Activated effector memory CD4-positive, alpha-beta T cell treated with Interleukin-2 at 50 U/mL for 16 hours (primary cell): Measurements from ENCODE around the gene SLC12A7.
"Not testable (repeated sequence)": the region's sequence is repeated elsewhere in the genome, so short reads cannot be mapped to it uniquely, and the experiment has no call there.

ENCODE experiments used
- DNase-seq: peaks from one replicate; pipeline ENCODE4 v3.0.0-alpha.2; 2020

Gene SLC12A7

DNA sequence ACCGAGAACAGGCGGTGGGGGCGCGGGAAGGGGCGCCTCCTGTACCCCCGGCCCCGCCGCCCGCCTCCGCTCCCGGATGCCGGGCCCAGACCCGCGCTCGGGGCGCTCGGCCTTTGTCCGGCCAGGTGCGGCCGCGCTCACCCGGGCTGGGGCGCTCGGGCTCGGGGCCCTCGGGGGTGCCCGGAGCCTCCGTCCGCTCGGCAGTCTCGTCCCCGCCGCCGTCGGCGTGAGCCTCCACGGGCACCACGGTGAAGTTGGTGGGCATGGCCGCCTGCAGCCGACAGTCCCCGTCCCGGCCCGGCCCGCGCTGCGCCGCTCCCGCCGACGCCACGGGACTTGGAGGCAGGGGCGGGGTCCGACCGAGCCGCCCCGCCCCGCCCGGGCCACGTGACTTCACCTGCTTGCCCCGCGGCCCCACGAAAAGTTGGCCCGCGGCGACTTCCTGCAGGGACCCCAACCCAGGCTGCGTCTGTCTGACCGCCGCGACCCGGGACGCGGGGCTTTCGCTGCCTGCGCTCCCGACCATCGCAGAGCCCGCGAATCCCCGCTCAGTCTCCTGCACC is at the start of gene SLC12A7:
Gene SLC12A7 (minus strand): TSS at position 337 of the 563 bp plus-strand sequence. CDS start 72 bp downstream, at position 265.
- DNase-seq = peak; percentile 32

DNA sequence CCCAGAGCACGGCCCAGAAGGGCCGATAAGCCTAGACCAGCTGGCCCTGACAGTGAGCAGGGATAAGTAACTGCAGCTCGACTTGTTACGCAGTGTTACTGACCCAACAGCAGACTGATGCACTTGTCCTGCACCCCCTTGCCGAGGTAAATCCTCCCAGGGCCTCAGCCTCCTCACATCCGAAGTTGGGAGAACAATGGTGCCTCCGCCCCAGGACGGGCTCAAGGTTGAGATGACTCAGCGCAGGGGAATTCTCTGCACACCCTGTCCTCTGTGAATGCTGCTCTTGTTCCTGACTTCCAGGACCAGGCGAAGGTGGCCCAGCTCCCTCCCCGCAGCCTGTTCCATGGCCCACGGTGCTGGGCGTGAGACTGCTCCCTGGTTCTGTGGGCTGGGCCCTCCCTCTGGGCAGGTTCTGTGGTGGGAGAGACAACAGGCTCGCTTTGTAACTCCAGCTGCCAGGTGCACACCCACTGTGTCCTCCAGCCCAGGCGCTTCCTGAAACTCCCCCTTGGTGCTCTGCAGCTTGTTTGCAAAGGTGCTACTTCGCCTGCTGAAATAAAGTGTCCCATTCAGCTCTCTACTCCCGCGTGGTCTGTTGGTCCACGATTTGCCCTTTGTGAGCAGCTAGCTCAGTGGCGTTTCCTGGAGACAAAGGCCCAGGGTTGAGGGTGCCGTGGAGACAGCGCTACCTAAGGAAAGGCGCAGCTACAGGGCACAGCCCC is 49.4 kb upstream of the SLC12A7 start:
- DNase-seq = no peak

DNA sequence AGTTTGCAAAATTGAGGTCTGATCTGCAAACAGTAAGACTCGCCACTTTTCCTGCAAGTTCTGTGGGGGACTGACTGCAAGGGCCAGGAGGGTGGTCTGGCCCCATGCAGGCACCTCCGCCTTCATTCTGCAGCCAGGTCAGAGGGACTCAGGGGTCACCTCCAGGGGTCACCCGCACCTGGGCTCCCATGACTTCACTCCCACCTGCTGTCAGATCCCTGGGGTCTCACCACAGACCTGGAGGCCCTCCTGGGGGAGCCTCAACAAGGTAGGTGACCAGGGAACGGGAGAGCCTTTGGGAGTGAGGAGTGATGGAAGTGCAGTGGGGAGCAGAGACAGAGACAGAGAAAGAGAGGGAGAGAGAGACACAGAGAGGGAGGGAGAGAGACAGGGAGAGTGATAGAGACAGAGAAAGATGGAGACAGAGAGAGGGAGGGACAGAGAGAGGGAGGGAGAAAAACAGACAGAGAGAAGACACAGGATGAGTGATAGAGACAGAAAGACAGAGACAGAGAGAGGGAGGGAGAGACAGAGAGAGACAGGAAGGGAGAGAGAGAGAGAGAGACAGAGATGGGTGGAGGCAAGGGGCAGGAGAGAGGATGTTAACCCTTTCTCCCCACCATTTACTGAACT is 48.0 kb upstream of the SLC12A7 start:
- no peak for DNase-seq

DNA sequence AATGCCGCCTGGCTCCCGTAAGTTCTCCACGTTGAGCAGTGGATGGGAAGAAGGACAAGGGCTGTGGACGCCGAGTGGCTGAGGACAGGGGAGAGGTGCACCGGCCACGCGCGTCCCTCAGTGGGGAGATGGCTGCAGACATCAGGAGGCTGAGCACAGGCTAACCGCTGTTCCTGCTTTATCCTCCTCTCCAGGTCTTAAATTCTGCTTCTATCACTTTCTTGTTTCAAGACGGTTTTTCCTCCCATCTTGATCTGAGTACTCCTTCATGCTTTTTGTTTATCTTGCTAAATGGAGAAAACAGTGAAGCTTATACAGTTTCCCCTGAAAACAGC is 47.4 kb upstream of the SLC12A7 start:
- DNase-seq = no peak

DNA sequence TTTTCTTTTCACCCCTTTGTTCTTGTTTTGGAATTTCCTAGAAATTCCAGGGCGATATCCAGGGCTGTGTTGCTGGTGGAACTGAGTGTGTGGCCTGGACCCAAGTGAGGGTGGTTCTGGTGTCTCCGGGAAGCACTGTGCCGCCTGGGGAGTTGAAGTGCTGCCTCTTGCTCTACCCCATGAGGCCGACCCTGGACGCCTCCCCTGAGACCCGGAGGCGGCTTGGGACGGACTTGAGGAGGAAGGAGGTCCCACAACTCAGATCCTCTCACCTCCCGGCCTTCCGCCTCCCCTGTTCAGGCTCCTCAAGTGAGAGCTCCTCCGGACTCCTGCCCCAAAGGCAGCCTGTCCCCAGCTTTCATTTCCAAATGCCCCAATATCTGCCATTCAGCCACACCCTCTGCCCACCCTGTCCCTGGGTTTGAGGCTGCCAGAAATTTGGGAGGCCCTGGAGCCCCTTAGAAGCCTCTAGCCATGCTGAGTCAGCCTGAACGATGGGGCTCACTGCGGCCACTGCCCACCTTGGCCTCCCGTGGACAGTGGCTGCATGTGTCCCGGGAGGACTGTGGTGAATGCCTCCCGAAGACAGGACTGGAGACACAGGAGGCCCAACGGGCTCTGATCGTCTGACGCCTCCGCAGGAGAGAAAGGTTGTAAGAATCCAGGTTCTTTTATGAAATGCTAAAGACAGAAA is 46.9 kb upstream of the SLC12A7 start:
- no peak for DNase-seq

DNA sequence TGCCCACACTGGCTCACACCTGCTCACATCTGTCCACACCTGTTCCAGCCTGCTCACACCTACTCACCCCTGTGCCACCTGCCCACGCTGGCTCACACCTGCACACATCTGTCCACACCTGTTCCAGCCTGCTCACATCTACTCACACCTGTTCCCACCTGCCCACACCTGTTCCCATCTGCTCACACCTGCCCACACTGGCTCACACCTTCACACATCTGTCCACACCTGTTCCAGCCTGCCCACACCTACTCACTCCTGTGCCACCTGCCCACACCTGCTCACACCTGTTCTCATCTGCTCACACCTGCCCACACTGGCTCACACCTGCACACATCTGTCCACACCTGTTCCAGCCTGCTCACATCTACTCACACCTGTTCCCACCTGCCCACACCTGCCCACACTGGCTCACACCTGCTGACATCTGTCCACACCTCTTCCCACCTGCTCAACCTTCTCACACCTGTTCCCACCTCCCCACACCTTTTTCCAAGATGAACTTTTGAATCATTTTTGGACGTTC is 45.7 kb upstream of the SLC12A7 start:
- not testable (repeated sequence) for DNase-seq

DNA sequence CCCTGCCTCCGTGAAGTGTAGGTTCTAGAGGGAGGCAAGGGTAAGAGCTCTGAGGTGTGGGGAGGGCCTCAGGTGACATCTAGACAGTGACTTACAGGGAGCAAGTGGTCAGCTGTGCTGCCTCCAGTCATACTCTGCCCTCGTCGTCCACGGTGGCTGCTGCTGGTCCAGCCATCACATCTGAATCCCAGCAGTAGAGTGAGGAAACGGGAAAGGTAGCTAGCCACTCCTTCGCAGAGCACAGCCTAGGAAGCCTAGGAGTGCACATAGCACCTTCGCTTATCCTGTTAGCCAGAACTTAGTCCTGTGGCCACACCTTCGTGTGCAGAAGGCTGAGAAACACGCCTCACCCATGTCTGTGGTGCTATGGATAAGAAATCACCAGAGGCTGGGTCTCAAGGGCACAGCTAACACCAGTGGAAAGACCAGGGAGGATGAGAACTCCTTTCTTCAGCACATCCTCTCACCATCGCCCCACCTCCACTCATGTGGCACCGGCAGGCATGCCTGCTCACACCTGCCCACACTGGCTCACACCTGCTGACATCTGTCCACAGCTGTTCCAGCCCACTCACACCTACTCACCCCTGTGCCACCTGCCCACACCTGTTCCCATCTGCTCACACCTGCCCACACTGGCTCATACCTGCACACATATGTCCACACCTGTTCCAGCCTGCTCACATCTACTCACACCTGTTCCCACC is 45.0 kb upstream of the SLC12A7 start:
- DNase-seq = no peak

DNA sequence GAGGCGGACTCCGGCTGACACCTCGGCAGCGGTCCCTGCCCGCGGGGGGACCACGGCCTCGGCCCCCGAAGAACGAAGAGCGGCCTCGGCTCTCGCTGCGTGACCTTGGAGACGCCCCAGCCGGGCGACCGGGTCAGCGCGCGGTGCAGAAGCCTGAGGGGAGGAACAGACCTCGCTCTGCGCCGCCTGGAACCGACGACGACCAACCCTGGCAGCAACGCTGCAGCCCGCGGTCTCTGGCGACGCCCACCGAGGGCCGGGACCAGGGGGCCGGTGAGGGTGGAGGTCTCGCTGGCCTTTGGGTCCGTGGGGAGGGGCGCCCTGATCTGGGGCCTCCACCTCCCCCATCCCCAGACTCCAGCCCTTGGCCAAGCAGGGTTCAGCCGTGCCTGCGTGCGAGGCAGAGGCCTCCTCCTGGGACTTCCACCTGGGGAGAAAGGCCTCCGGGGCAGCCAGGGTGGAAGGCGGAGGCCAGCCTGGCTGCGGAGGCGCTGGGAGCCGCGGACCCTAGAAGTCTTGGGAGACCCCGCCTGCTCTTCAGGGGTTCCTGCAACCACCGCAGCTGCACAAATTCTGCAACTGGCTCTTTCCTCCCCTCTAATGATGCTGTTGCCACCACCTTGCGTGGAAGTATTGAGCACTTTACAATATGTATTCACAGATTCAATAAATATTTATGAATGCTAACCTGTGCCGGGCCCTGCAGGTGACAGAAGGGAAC is 44.3 kb upstream of the SLC12A7 start:
- no peak for DNase-seq

DNA sequence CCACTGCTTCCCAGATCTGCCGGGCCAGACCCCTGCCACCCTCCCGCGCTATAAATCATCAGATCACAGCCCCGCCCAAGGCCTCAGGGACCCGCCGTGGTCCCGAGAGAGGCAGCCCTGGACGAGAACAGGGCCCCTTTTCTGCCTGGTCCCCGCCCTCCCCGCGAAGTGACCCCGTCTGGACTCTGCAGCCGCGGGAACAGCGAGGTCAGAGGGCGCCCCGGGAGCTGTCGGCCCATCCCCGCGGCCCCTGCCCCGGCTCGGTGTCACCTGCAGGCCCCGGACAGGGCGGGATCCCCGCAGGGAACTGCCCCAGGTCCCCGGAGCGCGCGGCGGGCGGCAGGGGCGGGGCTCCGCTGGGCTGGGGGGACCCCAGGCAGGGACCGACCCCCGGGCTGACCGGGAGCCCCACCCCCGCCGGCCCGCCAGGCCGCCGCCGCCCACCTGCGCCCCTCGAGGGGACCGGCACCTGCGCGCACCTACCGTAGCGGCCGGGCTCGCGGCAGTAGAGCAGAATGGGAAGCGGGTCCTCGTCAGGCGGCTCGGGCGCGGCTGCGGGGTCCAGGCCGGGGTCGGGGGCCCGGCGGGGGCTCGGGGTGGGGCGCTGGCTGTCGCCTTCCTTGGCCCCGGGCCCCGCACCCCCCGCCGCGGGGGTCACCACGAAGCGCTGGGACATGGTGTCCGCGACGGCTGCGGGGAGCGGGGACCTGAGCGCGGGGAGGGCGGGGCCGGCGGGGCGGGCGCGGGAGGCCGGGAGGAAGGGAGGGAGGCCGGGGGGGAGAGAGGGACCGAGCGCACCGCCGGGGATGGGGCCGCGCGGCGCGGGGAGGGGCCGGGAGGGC is 43.5 kb upstream of the SLC12A7 start:
- DNase-seq = no peak

DNA sequence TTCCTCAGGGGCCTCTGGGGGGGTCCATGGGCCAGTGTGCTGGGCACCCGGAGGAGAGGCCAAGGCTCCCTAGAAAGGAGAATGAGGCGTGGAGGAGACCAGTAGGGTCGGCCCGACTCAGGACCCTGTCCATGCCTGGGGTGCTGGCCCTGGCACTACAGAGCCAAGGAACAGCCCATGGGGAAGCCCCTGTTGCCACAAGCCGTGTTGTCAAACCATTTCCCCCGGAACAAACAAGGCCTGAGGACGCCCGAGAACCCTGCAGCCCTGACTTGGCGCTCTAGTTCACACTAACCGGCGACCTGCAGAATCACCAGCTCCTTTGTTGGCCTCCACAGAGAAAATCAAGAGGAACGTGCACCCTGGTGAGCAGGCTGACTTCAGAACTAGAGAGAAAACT is 41.6 kb upstream of the SLC12A7 start:
- no peak for DNase-seq

DNA sequence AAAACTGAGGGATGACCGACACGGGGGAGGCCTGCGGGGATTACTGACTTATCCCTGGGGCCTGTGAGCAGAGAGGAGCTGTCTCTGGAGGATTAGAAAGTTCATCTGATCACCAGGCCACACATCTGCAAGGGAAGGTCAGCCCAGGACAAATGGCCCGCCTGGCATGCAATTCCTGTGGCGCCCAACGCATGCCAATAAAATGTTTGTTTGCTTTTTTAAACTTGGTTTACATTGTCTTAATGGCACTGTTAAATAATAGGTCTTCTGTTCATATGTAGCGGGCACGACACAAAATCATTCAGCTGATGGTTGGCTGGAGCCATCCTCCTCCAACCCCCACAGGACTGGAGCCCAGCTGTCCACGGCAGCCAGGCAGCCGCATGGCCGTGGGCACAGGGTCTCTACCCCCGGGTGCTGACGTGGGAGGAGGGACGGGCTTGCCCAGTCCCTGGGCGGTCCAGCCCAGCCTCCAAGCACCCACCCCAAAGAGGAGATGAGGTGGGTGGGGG is 41.0 kb upstream of the SLC12A7 start:
- DNase-seq = no peak

DNA sequence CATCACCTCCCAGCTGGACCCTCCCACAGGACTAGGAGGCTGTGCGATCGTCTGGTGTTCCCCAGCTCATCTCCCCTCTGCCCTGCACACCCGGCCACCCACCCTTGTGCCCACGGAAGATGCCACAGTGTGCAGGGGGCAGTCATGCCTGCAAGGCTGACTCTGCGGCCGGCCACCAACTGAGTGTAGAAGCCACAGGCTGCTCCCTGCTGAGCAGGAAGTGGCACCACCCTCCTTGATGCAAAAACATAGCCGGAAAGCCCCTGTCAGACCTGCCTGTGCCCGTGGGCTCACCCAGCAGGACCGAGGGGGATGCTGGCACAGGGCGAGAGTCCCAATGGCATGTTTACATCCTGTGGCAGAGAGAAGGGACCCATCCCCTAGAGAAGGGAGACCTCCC is 40.3 kb upstream of the SLC12A7 start:
- DNase-seq = no peak

DNA sequence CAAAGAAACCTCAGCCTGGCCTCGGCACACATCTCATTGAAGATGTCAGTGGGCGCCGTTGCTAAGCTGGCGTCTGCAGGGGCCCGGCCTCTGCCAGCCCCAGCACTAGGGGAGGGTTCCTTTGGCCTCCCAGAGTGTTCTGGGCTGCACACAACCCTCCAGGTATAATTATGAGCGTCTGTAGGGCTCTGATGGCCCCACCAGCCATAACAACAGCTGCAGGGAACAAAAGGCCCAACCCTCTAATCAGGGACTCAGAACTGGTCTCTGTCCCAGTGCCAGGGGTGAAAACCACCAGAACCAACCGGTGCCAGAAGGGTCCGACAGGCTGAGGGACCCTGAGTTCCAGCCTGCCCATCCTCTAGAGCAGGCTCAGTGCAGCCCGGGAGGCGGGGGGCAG is 39.5 kb upstream of the SLC12A7 start:
- DNase-seq = no peak

DNA sequence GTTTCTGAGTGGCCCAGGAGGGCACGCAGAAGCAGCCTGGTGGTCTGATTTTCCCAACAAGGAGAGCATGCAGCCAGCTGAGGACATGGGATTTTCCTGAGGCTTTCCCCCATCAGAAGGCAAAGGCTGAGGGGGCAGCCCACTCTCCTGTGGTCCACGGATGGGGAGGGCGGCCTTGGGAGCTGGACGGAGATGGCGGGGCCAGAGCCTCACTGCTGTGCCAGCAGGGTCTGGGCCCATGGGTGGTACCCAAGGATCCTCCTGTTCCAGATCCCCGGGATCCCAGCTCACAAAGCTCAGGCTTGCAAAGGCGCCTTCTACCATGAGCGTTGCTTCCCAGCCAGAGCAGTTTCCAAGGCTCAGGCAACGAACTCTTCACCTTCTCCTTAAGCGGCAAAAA is 39.0 kb upstream of the SLC12A7 start:
- DNase-seq = no peak

DNA sequence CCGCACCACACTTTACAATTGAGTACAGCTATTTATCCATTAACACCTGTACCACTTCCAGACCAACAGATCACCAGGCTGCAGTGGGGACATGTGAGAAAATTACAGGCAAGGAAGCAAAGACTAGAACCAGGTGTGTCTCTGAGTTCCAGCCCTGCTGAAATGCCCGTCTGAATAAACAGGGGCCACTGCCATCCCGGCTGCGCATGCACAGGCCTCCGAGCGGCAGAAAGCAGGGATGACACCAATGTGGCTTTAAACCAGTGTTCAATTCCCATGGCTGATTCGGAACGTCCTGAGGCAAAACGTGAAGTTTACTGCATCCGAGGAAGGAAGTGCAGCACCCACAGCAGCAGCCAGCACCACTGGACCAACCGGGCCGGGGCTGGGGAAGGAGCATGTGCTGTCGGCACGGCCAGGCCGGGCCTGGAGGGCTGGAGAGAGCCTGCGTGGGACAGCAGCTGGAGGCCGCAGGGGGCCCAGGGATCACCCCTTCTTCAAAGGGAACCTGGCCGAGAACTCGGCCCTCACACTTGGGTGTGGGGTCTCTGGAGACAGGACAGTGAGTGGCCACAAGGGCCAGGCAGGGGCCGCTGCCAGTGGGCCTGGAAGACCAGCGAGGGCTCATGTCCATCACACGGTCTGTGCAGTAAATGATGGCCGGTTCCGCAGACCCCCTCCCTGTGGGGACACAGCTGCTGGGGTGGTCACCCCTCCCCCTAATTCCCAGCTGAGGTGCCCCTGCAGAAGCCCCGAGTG is 33.0 kb upstream of the SLC12A7 start:
- DNase-seq = no peak

DNA sequence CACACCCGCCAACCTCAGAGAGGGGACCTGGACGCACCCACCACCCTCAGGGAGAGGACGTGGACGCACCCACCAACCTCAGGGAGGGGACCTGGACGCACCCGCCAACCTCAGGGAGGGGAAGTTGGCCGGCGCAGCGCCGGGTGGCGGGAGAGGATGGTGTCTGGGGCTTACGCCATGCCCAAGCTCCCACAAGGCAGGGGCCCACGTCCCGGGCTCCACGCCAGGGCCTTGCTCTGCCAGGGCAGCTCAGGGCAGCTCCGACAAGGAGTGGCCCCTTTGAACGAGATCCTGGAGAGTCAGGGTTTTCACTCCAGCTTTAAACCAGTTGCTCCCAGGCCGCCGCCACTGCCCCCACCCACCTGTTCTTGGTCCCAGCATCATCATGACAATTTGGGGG is 32.2 kb upstream of the SLC12A7 start:
- DNase-seq = no peak

DNA sequence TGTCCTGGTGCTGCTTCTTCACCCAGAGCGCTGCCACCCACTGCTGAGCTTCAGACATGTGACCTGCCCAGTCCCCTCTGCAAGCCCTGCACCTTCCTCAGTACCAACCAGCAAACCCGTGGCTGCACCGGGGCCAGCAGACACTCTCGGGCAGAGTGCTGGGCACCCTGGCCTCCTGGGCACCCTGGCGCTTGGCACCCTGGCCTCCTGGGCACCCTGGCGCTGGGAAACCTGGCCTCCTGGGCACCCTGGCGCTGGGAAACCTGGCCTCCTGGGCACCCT is 31.7 kb upstream of the SLC12A7 start:
- no peak for DNase-seq

DNA sequence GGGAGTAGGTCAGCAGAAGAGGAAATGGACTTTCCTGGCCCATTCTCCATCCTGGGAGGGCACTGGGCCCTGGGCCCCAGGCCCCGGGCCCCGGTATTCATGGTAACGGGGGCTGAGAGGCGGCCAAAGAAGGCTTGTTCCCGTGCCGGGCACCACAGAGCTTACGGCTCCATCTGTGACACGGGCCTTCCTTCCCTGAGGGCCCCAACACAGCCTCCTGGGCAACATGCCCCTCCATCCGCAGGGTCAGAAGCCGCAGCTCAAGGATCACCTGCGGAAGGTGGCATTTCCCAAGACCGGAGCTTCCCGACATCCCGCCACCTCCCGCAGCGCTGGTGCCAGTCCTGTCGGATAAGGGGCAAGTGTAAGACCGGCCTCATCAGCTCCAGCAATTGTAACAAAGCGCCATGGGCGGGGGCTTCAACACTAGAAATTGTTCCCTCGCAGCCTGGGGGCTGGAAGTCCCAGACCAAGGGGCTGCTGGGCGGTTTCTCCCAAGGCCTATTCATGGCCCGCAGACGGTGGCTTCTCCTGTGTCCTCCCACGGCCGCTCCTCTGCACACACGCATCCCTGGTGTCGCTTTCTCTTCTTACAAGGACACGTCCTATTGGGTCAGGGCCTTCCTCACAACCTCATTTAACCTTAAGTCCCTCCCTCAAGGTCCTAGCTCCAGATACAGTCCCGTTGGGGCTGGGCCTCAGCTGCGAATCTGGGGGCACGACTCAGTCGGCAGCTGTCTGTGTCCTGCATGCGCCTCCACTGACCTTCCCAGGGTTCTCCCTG is 31.2 kb upstream of the SLC12A7 start:
- no peak for DNase-seq

DNA sequence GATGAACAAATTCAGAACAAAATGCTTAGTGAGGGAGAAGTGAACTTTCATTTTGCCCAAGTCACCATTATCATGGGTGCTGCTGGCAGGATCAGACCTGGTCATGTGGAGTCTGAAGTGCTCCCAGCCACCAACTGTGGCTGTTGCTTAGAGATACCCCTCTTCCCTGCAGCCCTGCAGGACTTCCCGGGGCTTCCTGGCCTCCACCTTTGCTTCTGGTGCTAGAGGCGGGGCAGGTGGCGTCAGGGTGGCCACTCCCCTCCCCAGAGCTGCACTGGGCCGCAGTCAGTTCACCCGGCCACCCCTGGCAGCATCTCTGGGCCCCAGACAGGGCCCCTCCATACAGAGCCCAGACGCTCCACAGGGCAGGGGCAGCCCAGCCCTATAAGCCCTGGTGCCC is 30.0 kb upstream of the SLC12A7 start:
- no peak for DNase-seq

DNA sequence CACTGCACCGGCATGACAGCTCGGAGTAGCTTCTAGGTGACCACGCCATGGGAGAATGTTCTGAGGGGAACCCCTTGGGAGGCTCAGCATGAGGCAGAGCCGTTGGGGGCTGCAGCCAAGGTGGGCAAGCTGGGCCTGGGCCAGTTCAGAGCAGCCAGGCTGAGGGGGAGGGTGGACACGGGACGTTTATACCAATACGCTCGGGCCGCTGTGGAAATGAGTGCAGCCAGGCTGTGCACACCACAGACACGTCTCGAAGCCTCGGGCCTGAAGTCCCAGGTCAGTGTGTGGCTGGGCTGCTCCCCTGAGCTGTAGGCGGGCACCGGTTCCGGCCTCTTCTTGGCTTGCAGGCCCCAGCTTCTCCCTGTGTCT is 28.9 kb upstream of the SLC12A7 start:
- DNase-seq = no peak
